K562 (cell line): ENCODE data around the gene EPC2. TPM values are rescaled to one million over a fixed set of nuclear protein-coding genes. Genes with fewer than 3 reads are reported as not detected.

Source experiments
- CBX8 ChIP-seq: fragments of 200-600 bp; sonication (generic); IDR thresholded peaks from 2 replicates; pipeline ENCODE4 v1.6.1; 2012; ENCODE audit warnings: borderline replicate concordance, mixed run types, low read depth, mild to moderate bottlenecking, moderate library complexity, mixed read lengths, low read length, control low read depth, inconsistent platforms; ENCODE audit not compliant: poor library complexity, severe bottlenecking; ENCODE audit errors: extremely low read depth
- CEBPG ChIP-seq, 3 experiments: fragments of 200-800 bp in 1 of 3; sonication (Bioruptor generic) in 1 of 3; sonication (generic) in 1 of 3; formaldehyde crosslinking in 1 of 3; IDR thresholded peaks in 2 of 3; conservative IDR thresholded peaks in 1 of 3; 2 replicates each; pipeline versions ENCODE4 v1.6.1 to v1.8.0; 2016 to 2022; ENCODE audit warnings: missing compliant biosample characterization in 2 of 3, missing genetic modification characterization in 2 of 3, mild to moderate bottlenecking in 1 of 3, missing genetic modification reagents in 1 of 3
- CHCHD3 ChIP-seq: fragments of 250-450 bp; sonication (Bioruptor Pico); IDR thresholded peaks from 2 replicates; pipeline ENCODE4 v2.1.2; 2022; ENCODE audit warnings: mild to moderate bottlenecking
- EP400 ChIP-seq: fragments of 450-650 bp; IDR thresholded peaks from 2 replicates; pipeline ENCODE4 v1.6.1; 2017; ENCODE audit warnings: antibody characterized with exemption, mild to moderate bottlenecking, moderate library complexity
- FOSL1 ChIP-seq: fragments of 200-800 bp; sonication (Bioruptor generic); conservative IDR thresholded peaks from 2 replicates; pipeline ENCODE4 v1.6.1; 2016; ENCODE audit warnings: missing genetic modification characterization, missing compliant biosample characterization
- FOXA3 ChIP-seq, 2 experiments: fragments of 450-650 bp in 1 of 2; sonication (generic) in 1 of 2; formaldehyde crosslinking; IDR thresholded peaks in 1 of 2; conservative IDR thresholded peaks in 1 of 2; 2 replicates each; pipeline versions ENCODE4 v1.4.0 to v1.8.0; 2020 to 2022; ENCODE audit warnings: mild to moderate bottlenecking in 2 of 2, missing genetic modification reagents in 1 of 2
- GATA2 ChIP-seq: sonication (generic); formaldehyde crosslinking; IDR thresholded peaks from 2 replicates; pipeline ENCODE4 v1.4.0; 2020; ENCODE audit warnings: mild to moderate bottlenecking, missing genetic modification reagents
- GTF2E2 ChIP-seq: fragments of 200-800 bp; sonication (Bioruptor generic); IDR thresholded peaks from 2 replicates; pipeline ENCODE4 v1.6.1; 2016; ENCODE audit warnings: missing genetic modification characterization, missing compliant biosample characterization
- KDM5B ChIP-seq: fragments of 200-600 bp; sonication (generic); IDR thresholded peaks from 2 replicates; pipeline ENCODE4 v1.6.1; 2012; ENCODE audit warnings: low read depth, mild to moderate bottlenecking, moderate library complexity, low read length, control low read depth, inconsistent platforms; ENCODE audit not compliant: insufficient replicate concordance
- PCBP1 ChIP-seq: fragments of 200-400 bp; formaldehyde crosslinking; IDR thresholded peaks from 2 replicates; pipeline ENCODE4 v1.6.1; 2018; ENCODE audit warnings: mild to moderate bottlenecking, low read depth, low read length; ENCODE audit not compliant: poor library complexity, severe bottlenecking
- RBBP5 ChIP-seq: fragments of 200-600 bp; sonication (generic); IDR thresholded peaks from 2 replicates; pipeline ENCODE4 v1.6.1; 2012; ENCODE audit warnings: borderline replicate concordance, mild to moderate bottlenecking, low read length, control low read depth, inconsistent platforms; ENCODE audit not compliant: insufficient read depth, poor library complexity, severe bottlenecking
- RBM25 ChIP-seq: fragments of 200-400 bp; formaldehyde crosslinking; IDR thresholded peaks from 2 replicates; pipeline ENCODE4 v1.6.1; 2018; ENCODE audit warnings: low read length, low read depth, moderate library complexity; ENCODE audit not compliant: severe bottlenecking
- SIN3A ChIP-seq, 2 experiments: fragments of 150-350 bp in 1 of 2; IDR thresholded peaks; 2 replicates each; pipeline ENCODE4 v1.6.1; 2011 to 2016; ENCODE audit warnings: borderline replicate concordance in 2 of 2, low read depth in 2 of 2, low read length in 2 of 2, mild to moderate bottlenecking in 2 of 2, moderate library complexity in 2 of 2; ENCODE audit not compliant: control insufficient read depth in 1 of 2
- SMARCA4 ChIP-seq: fragments of 450-650 bp; IDR thresholded peaks from 2 replicates; pipeline ENCODE4 v1.6.1; 2016
- SRSF3 ChIP-seq: fragments of 200-400 bp; formaldehyde crosslinking; IDR thresholded peaks from 2 replicates; pipeline ENCODE4 v1.6.1; 2016; ENCODE audit warnings: mild to moderate bottlenecking, low read length, moderate library complexity; ENCODE audit not compliant: insufficient read depth
- TCF7 ChIP-seq: sonication (generic); IDR thresholded peaks from 2 replicates; pipeline ENCODE4 v1.6.1; 2016; ENCODE audit warnings: antibody characterized with exemption, borderline replicate concordance
- ZFP30 ChIP-seq: fragments of 250-450 bp; sonication (Bioruptor Pico); IDR thresholded peaks from 2 replicates; pipeline ENCODE4 v1.8.0; 2022; ENCODE audit warnings: moderate library complexity, mild to moderate bottlenecking, inconsistent platforms, borderline replicate concordance
- ZNF124 ChIP-seq: sonication (generic); formaldehyde crosslinking; IDR thresholded peaks from 2 replicates; pipeline ENCODE4 v1.8.1; 2022; ENCODE audit warnings: missing genetic modification reagents
- ZNF511 ChIP-seq: sonication (generic); formaldehyde crosslinking; IDR thresholded peaks from 2 replicates; pipeline ENCODE4 v1.8.0; 2022; ENCODE audit warnings: mild to moderate bottlenecking, missing genetic modification reagents
- polyA plus RNA-seq, 8 experiments: library from polyadenylated mRNA; depleted of rRNA in 4 of 8; stranded (reverse) in 5 of 8; unstranded in 3 of 8; fragments of >200 nt; fragmentation: Nextera tagmentation in 2 of 8; fragmentation: Illumina TruSeq in 1 of 8; extraction: Ambion mirVana in 2 of 8; extraction: Trizol in 1 of 8; gene quantifications; 2 replicates each; pipeline versions ENCODE4 v1.2.1 to v1.2.3, GENCODE V29; 2011 to 2014; ENCODE audit warnings: inconsistent platforms in 1 of 8, missing spikeins in 1 of 8
- total RNA-seq, 7 experiments: library from RNA; depleted of rRNA in 6 of 7; stranded (reverse); fragments of >200 nt in 6 of 7; fragmentation: Illumina TruSeq in 2 of 7; extraction: Trizol in 2 of 7; gene quantifications; 2 replicates each; pipeline versions ENCODE4 v1.2.1 to v1.2.3, GENCODE V29; 2011 to 2021; ENCODE audit warnings: low replicate concordance in 1 of 7
- TF ChIP-seq, protein P1 (sequence below): fragments of 450-650 bp; IDR thresholded peaks from 2 replicates; pipeline ENCODE4 v1.6.1; 2018; ENCODE audit not compliant: partially characterized antibody

Gene EPC2
- total and polyA plus RNA-seq, 9 of the 15 experiments (the other 6 are each of a cell fraction or from before 2014, with no cell fraction given): 7.0 to 35.8 (median 29.1) TPM

DNA sequence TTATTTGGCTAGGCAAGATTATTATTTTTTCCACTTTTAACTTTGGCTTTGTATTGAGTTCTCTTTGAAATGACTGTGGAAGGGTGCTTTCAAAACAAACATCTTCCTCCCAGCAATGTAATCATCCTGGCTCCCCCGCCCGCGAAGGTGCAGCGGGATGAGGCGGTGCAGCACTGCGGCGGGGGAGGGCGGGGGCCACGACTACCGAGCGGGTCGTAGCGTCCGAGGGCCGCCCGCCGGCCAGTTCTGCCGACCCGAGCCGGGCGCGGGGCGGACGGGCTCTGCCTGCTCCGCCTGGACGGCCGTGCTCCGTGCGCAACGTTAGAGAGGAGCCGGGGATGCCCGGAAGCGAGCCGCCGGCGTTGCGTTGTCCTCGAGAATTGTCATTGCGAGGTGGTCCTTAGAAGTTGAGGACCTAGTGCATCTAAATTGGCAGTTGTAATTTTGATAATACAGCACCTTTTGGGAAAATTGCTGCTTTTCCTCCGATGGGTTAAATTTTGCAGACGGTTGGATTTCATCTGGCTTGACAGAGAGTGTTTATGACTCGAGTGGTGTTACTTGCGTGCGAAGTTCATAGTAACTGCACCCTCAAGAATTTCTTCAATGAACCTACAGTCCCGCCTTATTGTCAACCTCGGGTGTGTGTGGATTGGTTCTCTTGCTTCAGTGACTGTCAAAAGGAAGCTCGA is 1.1 kb downstream of the EPC2 start (continued):
- TF ChIP-seq RBM25 (peak; percentile 51), FOSL1 (tag) (0 out of 2 replicates have a peak, but pooled peaks have one; percentile 7), ZNF124 (CRISPR knock-in tag) (no peak), CEBPG (CRISPR knock-in tag; IDR thresholded peaks at IDR 0.05) (0 out of 2 replicates have a peak, but pooled peaks have one; percentile 12), CEBPG (tag; conservative IDR thresholded peaks at IDR 0.05 in 1 of 2, IDR thresholded peaks at IDR 0.05 in 1 of 2) (no peak), SIN3A (IDR thresholded peaks at IDR 0.05; ENCODE audit: borderline replicate concordance in 2 of 2, control insufficient read depth in 1 of 2, low read depth in 2 of 2, low read length in 2 of 2) (no peak), SMARCA4 (no peak), ZFP30 (CRISPR knock-in tag) (no peak), FOXA3 (CRISPR knock-in tag; conservative IDR thresholded peaks at IDR 0.05 in 1 of 2, IDR thresholded peaks at IDR 0.05 in 1 of 2) (no peak), GATA2 (CRISPR knock-in tag) (no peak), CBX8 (no peak), RBBP5 (peak; percentile 84), TCF7 (no peak), ZNF511 (no peak), PCBP1 (peak; percentile 11), CHCHD3 (CRISPR knock-in tag) (no peak), EP400 (no peak), SRSF3 (0 out of 2 replicates have a peak, but pooled peaks have one; percentile 52), GTF2E2 (no peak), KDM5B (peak; percentile 50)
- TF ChIP-seq, protein P1, sequence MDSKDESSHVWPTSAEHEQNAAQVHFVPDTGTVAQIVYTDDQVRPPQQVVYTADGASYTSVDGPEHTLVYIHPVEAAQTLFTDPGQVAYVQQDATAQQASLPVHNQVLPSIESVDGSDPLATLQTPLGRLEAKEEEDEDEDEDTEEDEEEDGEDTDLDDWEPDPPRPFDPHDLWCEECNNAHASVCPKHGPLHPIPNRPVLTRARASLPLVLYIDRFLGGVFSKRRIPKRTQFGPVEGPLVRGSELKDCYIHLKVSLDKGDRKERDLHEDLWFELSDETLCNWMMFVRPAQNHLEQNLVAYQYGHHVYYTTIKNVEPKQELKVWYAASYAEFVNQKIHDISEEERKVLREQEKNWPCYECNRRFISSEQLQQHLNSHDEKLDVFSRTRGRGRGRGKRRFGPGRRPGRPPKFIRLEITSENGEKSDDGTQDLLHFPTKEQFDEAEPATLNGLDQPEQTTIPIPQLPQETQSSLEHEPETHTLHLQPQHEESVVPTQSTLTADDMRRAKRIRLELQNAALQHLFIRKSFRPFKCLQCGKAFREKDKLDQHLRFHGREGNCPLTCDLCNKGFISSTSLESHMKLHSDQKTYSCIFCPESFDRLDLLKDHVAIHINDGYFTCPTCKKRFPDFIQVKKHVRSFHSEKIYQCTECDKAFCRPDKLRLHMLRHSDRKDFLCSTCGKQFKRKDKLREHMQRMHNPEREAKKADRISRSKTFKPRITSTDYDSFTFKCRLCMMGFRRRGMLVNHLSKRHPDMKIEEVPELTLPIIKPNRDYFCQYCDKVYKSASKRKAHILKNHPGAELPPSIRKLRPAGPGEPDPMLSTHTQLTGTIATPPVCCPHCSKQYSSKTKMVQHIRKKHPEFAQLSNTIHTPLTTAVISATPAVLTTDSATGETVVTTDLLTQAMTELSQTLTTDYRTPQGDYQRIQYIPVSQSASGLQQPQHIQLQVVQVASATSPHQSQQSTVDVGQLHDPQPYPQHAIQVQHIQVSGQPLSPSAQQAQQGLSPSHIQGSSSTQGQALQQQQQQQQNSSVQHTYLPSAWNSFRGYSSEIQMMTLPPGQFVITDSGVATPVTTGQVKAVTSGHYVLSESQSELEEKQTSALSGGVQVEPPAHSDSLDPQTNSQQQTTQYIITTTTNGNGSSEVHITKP: peak; percentile 41
